ENCODE results near the gene CFAP58.
"Not testable (repeated sequence)": the region's sequence is repeated elsewhere in the genome, so short reads cannot be mapped to it uniquely, and the experiment has no call there.

CFAP58 gene

DNA sequence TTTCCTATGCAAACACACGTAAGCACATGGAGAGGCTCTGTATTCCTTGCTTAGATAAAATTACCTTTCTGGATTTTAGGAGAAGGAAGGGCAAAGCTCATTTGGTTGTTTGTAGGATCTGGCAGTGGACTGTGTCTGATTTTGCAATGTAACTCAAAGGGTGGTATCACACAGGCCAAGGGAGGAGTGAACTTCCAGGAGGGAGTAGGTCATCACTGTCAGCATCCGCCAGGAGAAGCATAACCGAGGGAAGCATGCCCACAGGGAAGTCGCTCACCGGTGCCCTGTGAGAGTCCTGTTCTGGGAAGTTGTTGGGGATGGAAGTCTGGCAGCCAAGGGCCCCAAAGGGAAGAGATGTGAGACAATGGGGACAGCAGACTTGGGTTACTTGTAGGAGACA, 74.4 kb downstream of the CFAP58 start:
- FAIRE-seq (no peak), DNase-seq (ENCODE audit: insufficient read length, low spot score) (no peak)

DNA sequence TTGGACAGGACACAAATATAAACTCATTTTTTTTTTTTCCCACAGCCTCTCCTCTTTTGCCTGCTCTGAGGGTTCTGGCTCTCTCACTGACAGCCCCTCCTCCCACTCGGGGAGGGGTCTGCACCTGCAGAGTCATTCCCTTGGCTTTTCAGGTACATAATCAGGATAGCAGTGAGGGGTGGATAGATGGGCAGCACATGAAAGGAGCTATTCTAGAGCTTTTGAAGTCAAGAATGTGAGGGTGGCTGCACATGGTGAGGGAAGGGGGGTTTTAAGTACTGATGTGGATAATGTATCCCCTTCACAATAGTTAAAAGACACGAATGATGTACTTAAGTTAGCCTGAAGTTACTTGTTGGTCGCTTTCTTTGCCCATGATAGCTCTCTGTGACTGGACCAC, 76.2 kb downstream of the CFAP58 start:
- DNase-seq (ENCODE audit: insufficient read length, low spot score) (no peak), FAIRE-seq (no peak)

DNA sequence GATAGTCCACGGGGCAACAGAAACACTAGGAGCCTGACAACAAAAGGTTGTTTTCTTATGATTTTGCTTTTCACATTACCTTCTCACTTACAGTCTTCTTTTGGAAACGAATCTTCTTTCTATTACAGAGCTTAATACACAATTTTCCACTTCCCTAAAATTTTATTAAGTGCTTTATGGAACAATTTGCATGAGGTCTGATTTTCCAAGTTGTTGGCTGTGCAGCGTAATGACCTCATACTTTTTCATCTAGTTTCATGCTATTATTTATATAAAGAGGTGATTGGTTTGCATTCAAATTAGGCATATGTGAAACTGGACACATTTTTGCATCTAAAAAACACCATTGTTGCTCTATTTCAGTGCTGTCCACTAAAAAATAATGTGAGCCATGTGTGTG, 76.7 kb downstream of the CFAP58 start:
- FAIRE-seq: no peak

DNA sequence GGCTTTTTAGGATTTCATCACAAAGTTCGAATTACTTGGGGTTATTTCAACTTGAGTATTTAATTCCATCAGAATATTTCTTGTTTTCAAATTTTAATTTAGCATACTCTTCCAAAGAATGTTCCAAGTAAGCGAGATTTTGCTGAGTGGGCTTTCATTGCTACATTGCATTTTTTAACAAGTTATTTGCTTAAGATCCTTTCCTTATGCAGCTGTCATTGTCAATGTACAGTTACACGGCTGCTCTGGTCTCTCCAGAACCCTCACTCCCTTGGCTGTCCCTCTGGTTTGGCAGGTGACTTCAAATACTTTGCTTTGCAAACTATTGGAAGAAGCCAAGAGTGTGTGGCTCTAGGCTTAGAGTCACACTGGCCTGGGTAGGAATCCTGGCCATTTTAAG, 80.0 kb downstream of the CFAP58 start:
- DNase-seq (ENCODE audit: insufficient read length, low spot score): no peak
- FAIRE-seq: no peak

More for the DNA sequence above, 76.7 kb downstream of the CFAP58 start:
- DNase-seq (ENCODE audit: insufficient read length, low spot score): no peak

- no peak for FAIRE-seq
- DNase-seq (ENCODE audit: insufficient read length, low spot score): no peak
Measured at GRCh38 chr10:104434601-104435000, 81.0 kb downstream of the CFAP58 start.

GRCh38 chr10:104435822-104436221, 82.2 kb downstream of the CFAP58 start:
- no peak for FAIRE-seq

DNA sequence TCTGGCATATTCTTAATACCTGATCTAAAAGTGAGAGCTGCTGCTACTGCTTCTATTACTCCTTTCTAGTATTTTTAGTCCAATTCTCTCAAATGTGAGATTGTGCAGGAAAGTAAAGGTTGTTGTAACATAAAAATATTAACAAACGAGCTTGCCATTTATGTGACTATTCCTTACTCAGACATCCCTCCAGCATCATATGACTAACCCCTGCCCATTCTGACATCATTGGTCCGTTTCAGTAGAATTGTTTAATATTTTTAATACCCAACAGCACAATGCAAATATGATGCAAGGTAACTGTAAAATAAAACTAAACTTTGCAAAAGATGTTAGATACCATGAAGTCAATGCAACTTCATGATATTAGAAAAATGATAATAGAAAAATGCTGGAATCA, 83.6 kb downstream of the CFAP58 start:
- FAIRE-seq (no peak), DNase-seq (ENCODE audit: insufficient read length, low spot score) (no peak)

More at GRCh38 chr10:104435822-104436221, 82.2 kb downstream of the CFAP58 start:
- no peak for DNase-seq (ENCODE audit: insufficient read length, low spot score)

GRCh38 chr10:104440221-104440620, 86.6 kb downstream of the CFAP58 start:
- FAIRE-seq: no peak
- no peak for DNase-seq (ENCODE audit: insufficient read length, low spot score)

DNA sequence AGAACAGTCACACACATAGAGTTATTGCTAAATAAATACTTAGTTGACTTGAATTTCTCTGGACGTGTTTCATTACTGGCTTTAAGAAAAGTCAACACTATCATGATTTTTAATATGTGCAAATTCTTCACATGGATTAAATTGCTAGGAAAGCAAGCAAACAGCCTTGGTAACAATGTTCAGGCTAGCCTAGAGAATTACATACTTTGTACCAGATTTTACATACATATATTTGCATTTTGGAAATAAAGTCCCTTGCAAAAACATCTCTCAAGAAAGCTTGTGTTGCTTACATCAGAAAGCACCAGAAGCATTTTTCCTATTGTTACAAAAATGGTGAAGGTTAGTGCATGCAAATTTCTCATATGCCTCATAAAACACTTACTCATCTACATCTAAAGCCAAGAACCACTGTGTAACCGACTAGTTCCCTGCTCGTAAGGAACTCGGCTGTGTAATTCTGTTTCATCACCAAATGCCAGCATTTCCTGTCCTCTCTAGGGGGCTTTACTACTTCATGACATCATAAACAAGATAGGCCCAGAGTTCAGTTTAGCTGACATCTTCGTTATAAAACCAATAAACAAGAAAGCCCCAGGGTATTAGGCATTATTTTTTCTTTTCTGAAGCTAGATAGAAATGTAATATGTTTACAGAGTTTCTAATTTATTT, 87.8 kb downstream of the CFAP58 start:
- DNase-seq (ENCODE audit: insufficient read length, low spot score) (no peak), FAIRE-seq (no peak)

DNA sequence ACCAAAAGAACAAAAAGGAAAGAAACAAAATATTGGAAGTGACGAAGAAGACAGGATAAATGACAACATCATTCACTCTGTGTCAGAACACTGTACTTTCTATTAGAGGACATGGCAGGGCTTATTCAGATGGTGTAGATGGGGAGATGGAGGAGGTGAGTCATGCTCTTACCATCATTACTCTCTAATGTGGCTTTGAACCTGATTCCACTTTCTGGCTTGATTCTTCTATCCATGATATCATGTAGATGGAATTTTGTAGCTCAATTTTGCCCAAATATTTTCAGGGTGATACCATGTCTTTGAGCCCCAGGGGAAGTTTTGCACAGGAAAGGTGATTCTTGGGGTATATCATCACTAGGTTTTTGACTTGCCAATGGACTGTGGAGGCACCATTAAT, 91.7 kb downstream of the CFAP58 start:
- no peak for DNase-seq (ENCODE audit: insufficient read length, low spot score)
- no peak for FAIRE-seq

GRCh38 chr10:104446151-104446550, 92.5 kb downstream of the CFAP58 start:
- DNase-seq (ENCODE audit: insufficient read length, low spot score): no peak
- no peak for FAIRE-seq

DNA sequence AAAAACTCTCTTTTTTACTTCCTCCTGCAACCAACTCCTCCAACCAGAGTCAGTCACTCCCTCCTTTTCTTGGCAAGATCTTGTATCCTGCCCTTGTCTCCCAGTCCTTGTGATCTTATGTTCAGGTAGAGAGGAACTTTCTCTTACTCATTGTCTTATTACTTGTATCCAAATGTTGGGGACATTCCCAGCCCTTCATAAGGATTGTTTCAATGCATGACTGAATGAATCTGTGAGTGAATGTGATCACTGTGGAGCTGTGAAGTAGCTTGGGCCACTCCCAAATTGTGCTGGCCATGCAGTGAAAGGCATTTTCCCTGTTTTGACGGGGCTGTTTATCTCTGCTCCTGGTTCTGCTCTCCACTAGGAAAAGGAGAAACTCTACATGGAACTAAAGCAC, 93.7 kb downstream of the CFAP58 start:
- no peak for FAIRE-seq
- no peak for DNase-seq (ENCODE audit: insufficient read length, low spot score)

- FAIRE-seq: no peak
- DNase-seq (ENCODE audit: insufficient read length, low spot score): no peak
Measured at GRCh38 chr10:104447906-104448305, 94.3 kb downstream of the CFAP58 start.

GRCh38 chr10:104449391-104449790, 95.8 kb downstream of the CFAP58 start:
- DNase-seq (ENCODE audit: insufficient read length, low spot score): no peak
- no peak for FAIRE-seq

DNA sequence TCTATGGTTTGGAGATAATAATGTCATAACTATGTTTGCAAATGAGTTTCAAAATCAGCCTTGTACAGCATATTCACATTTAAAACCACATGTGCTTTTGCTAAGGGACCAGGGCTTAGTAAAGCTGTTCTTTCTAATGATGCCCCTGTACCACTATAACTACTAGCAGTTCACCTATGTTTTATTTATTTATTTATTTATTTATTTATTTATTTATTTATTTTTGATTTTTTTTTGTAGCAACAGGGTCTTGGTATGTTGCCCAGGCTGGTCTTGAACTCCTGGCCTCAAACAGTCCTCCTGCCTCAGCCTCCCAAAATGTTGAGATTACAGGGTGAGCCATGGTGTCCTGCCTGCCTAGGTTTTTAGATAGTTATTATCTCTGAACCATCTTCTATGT, 96.9 kb downstream of the CFAP58 start:
- no peak for DNase-seq (ENCODE audit: insufficient read length, low spot score)
- no peak for FAIRE-seq

GRCh38 chr10:104450954-104451353, 97.3 kb downstream of the CFAP58 start:
- DNase-seq (ENCODE audit: insufficient read length, low spot score): no peak
- FAIRE-seq: no peak

- FAIRE-seq: no peak
Measured at GRCh38 chr10:104452977-104453376, 99.3 kb downstream of the CFAP58 start.

DNA sequence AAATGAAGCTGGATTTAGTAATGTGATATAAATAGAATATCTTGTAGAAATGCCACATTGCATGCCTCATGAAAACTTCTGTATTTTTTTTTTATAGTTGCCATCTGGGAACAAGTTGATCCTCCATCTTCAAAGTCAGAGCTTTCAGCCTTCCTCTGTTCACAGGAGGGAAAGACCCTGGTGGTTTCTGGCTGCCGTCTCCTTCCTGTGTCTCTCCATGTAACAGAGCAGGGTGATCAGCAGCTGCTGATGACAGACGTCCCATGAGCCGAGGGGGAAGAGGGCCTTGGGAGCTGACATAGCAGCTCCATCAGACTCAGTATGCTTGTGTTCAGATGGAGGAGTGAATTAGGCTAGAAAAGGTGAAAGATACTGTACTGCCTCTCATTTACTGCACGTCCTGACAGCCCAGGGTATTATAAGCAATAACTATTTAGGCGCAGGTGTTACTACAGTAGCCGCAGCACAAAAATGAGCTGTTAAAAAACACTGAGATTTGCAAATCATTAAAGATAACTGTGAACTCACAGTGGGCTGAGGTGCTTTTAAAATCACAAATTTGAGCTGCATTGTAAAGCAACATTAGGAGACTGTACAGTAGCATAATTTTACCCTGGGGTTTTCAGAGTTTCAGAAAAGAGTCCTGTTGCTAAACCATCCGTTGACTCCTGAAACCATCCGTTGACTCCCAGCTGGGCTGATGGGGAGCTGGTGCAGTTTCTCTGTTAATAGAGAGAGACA, 103.3 kb downstream of the CFAP58 start:
- FAIRE-seq: no peak
- no peak for DNase-seq (ENCODE audit: insufficient read length, low spot score)

More at GRCh38 chr10:104452977-104453376, 99.3 kb downstream of the CFAP58 start:
- no peak for DNase-seq (ENCODE audit: insufficient read length, low spot score)

DNA sequence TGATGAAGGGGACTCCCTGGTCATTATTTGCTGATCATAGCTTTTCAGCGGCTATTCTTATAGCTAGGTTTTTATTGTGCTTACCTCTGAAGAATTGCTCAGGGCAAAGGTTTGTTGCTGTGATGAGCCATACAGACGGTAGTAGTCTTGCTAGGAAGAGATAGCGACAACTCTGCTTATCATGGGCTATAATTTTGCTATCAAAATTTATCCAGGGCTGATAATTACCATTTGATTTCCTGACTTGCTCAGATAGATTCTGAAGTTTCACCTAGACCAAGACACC, 103.9 kb downstream of the CFAP58 start:
- DNase-seq (ENCODE audit: insufficient read length, low spot score) (no peak), FAIRE-seq (no peak)

DNA sequence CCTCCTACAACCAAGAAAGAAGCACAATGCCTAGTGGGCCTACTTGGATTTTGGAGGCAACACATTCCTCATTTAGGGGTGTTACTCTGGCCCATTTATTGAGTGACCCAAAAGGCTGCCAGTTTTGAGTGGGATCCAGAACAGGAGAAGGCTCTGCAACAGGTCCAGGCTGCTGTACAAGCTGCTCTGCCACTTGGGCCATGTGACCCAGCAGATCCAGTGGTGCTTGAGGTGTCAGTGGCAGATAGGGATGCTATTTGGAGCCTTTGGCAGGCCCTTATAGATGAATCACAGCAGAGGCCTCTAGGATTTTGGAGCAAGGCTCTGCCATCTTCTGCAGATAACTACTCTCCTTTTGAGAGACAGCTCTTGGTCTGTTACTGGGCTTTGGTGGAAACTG, 111.9 kb downstream of the CFAP58 start:
- not testable (repeated sequence) for DNase-seq (ENCODE audit: insufficient read length, low spot score); FAIRE-seq

DNA sequence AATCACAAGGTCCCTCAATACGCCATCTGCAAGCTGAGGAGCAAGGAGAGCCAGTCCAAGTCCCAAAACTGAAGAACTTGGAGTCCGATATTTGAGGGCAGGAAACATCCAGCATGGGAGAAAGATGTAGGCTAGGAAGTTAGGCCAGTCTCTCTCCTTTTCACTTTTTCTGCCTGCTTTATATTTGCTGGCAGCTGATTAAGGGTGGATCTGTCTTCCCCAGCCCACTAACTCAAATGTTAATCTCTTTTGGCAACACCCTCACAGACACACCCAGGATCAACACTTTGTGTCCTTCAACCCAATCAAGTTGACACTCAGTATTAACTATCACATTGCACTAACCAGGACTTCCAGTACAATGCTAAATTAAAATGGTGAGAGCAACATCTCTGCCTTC, 115.2 kb downstream of the CFAP58 start:
- FAIRE-seq: not testable (repeated sequence)

GRCh38 chr10:104472505-104472904, 118.9 kb downstream of the CFAP58 start:
- DNase-seq (ENCODE audit: insufficient read length, low spot score) (no peak), FAIRE-seq (no peak)

More for the DNA sequence above, 115.2 kb downstream of the CFAP58 start:
- not testable (repeated sequence) for DNase-seq (ENCODE audit: insufficient read length, low spot score)
